ENCODE data around the gene TMCC1. TPM values are rescaled to one million over a fixed set of nuclear protein-coding genes. Genes with fewer than 3 reads are reported as not detected.
A peak's percentile ranks its signal among the peaks of the same experiment; 100 is the strongest.
"Not testable (repeated sequence)": the region's sequence is repeated elsewhere in the genome, so short reads cannot be mapped to it uniquely, and the experiment has no call there.

The TMCC1 gene
- total and polyA plus RNA-seq, 2 experiments from 2014 or later, result 12.3 to 26.9 TPM

GRCh38 chr3:129701161-129701560 lies 192.3 kb downstream of the TMCC1 start:
- TF ChIP-seq CTCF (IDR thresholded peaks at IDR 0.05; ENCODE audit: low read depth, low read length), result no peak

GRCh38 chr3:129699612-129700011 lies 193.9 kb downstream of the TMCC1 start:
- peak overlapping the region; percentile 11 for H3K27ac ChIP-seq
- no peak for TF ChIP-seq CTCF (IDR thresholded peaks at IDR 0.05; ENCODE audit: low read depth, low read length)
- H3K27me3 ChIP-seq, result no peaks in the 10 kb centered on the region
- H3K4me1 ChIP-seq (ENCODE audit: low read depth), result no peaks in the 10 kb centered on the region
- H3K36me3 ChIP-seq, result no peaks in the 10 kb centered on the region
- H3K9me3 ChIP-seq (ENCODE audit: low read depth), result no peaks in the 10 kb centered on the region
- DNase-seq (ENCODE audit: low read depth in 1 of 2, low spot score in 1 of 2), result no peak
- no peak overlapping the region for H3K4me3 ChIP-seq

More at GRCh38 chr3:129701161-129701560, 192.3 kb downstream of the TMCC1 start:
- Histone ChIP-seq H3K4me1 (ENCODE audit: low read depth) (no peaks in the 10 kb centered on the region), H3K36me3 (no peaks in the 10 kb centered on the region), H3K4me3 (no peak overlapping the region), H3K27me3 (no peaks in the 10 kb centered on the region), H3K9me3 (ENCODE audit: low read depth) (no peaks in the 10 kb centered on the region), H3K27ac (no peak overlapping the region)
- DNase-seq (ENCODE audit: low read depth in 1 of 2, low spot score in 1 of 2), result no peak

GRCh38 chr3:129699199-129699598 lies 194.3 kb downstream of the TMCC1 start:
- no peaks in the 10 kb centered on the region for H3K36me3 ChIP-seq
- no peak overlapping the region for H3K4me3 ChIP-seq
- TF ChIP-seq CTCF (IDR thresholded peaks at IDR 0.05; ENCODE audit: low read depth, low read length), result no peak
- no peak for DNase-seq (ENCODE audit: low read depth in 1 of 2, low spot score in 1 of 2)
- no peaks in the 10 kb centered on the region for H3K27me3 ChIP-seq
- H3K27ac ChIP-seq, result peak overlapping the region; percentile 11
- no peaks in the 10 kb centered on the region for H3K9me3 ChIP-seq (ENCODE audit: low read depth)
- no peaks in the 10 kb centered on the region for H3K4me1 ChIP-seq (ENCODE audit: low read depth)

GRCh38 chr3:129697229-129697969 lies 196.1 kb downstream of the TMCC1 start:
- DNase-seq (ENCODE audit: low read depth in 1 of 2, low spot score in 1 of 2), result no peak
- H3K36me3 ChIP-seq, result no peaks in the 10 kb centered on the region
- H3K27me3 ChIP-seq, result no peaks in the 10 kb centered on the region
- H3K4me3 ChIP-seq, result no peak overlapping the region
- no peaks in the 10 kb centered on the region for H3K9me3 ChIP-seq (ENCODE audit: low read depth)
- no peaks in the 10 kb centered on the region for H3K4me1 ChIP-seq (ENCODE audit: low read depth)
- TF ChIP-seq CTCF (IDR thresholded peaks at IDR 0.05; ENCODE audit: low read depth, low read length), result no peak
- no peak overlapping the region for H3K27ac ChIP-seq

GRCh38 chr3:129696430-129696829 lies 197.1 kb downstream of the TMCC1 start:
- H3K27ac ChIP-seq; DNase-seq (ENCODE audit: low read depth in 1 of 2, low spot score in 1 of 2); H3K4me3 ChIP-seq; H3K9me3 ChIP-seq (ENCODE audit: low read depth); H3K36me3 ChIP-seq; H3K4me1 ChIP-seq (ENCODE audit: low read depth); H3K27me3 ChIP-seq: not testable (repeated sequence)

- no peaks in the 10 kb centered on the region for H3K27me3 ChIP-seq
- no peaks in the 10 kb centered on the region for H3K36me3 ChIP-seq
- no peaks in the 10 kb centered on the region for H3K9me3 ChIP-seq (ENCODE audit: low read depth)
- H3K27ac ChIP-seq, result no peak overlapping the region
- H3K4me3 ChIP-seq, result no peak overlapping the region
- TF ChIP-seq CTCF (IDR thresholded peaks at IDR 0.05; ENCODE audit: low read depth, low read length), result no peak
- H3K4me1 ChIP-seq (ENCODE audit: low read depth), result no peaks in the 10 kb centered on the region
- peak in 1 of 2 donors; percentile 50 for DNase-seq (ENCODE audit: low read depth in 1 of 2, low spot score in 1 of 2)
Observed at GRCh38 chr3:129695230-129695629, 198.3 kb downstream of the TMCC1 start.
